ENCODE measurements around the gene TRIM9.

DNA sequence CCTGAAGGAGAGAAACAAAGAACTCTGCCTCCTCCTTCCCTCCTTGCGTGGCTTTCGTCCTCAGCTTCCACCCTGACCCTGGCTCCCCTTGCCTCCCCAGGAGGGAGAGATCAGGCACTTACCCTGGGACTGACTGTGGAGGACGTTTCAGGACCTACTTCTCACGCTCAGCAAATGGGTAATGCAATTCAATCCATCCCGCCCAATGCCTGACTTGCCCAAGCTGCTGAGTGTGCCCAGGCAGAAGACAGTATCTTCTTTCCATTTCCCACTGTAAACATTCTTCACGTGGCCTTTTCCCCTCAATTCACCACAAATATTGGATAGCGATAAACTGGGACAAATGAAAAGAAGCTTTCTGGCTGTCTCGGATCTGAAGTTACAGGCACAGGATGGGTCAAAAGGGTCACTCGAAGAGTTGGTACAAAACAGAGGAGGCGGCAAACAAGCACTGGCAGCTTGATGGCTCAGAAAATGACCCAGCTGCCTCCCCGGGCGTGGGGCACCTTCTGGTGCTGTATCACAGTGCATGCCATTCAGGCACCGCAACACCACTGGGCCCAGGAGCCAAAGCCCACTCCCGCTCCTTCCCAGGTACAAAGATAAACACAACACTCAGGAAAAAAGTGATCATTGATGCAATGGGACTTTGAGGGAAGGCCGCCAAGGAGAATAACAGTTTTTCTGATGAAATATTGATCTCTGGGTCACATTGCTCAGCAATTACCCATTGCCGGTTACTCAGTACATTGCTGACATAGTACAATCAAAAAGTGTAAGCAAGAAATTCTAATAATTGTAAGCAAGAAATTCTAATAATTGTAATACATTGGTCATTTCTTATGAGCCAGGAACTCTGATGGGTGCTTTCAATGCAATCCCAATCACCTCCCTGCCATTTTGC, 65.8 kb downstream of the TRIM9 start:
- TF ChIP-seq, protein P1, sequence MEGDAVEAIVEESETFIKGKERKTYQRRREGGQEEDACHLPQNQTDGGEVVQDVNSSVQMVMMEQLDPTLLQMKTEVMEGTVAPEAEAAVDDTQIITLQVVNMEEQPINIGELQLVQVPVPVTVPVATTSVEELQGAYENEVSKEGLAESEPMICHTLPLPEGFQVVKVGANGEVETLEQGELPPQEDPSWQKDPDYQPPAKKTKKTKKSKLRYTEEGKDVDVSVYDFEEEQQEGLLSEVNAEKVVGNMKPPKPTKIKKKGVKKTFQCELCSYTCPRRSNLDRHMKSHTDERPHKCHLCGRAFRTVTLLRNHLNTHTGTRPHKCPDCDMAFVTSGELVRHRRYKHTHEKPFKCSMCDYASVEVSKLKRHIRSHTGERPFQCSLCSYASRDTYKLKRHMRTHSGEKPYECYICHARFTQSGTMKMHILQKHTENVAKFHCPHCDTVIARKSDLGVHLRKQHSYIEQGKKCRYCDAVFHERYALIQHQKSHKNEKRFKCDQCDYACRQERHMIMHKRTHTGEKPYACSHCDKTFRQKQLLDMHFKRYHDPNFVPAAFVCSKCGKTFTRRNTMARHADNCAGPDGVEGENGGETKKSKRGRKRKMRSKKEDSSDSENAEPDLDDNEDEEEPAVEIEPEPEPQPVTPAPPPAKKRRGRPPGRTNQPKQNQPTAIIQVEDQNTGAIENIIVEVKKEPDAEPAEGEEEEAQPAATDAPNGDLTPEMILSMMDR (conservative IDR thresholded peaks at IDR 0.05; ENCODE audit: low read depth, low read length) = no peak
- no peak for TF ChIP-seq EZH2 (IDR thresholded peaks at IDR 0.05; ENCODE audit: borderline replicate concordance, low read depth, low read length, poor library complexity, severe bottlenecking)

Data from A673 (cell line).